Activated CD8-positive, alpha-beta T cell treated with anti-CD3 and anti-CD28 coated beads for 36 hours (primary cell): ENCODE results near the gene SPATA6. TPM values are rescaled to one million over a fixed set of nuclear protein-coding genes. Genes with fewer than 3 reads are reported as not detected.

Experiments
- ATAC-seq: fragments of 200-7000 bp; cut with Tn5 transposase; one replicate; pipeline ENCODE4 v1.10.0; 2021; ENCODE audit warnings: mild to moderate bottlenecking, moderate library complexity
- CTCF ChIA-PET: fragments of 350-600 bp; sonication (Branson Sonifier 250); formaldehyde crosslinking; loops from one replicate; lab custom pipeline; 2021; ENCODE audit warnings: antibody characterized with exemption; lab: Charles Lee
- POLR2A ChIA-PET: fragments of 350-600 bp; sonication (Branson Sonifier 250); formaldehyde crosslinking; loops from one replicate; lab custom pipeline; 2021; ENCODE audit warnings: antibody characterized with exemption; lab: Charles Lee
- DNase-seq: peaks from one replicate; pipeline ENCODE4 v3.0.0-alpha.2; 2020
- H3K27ac Mint-ChIP-seq: one replicate; pipeline ENCODE4 v1.8.0; 2021; ENCODE audit warnings: mild to moderate bottlenecking, mixed read lengths
- H3K27me3 Mint-ChIP-seq: one replicate; pipeline ENCODE4 v1.8.0; 2021; ENCODE audit warnings: mixed read lengths
- H3K36me3 Mint-ChIP-seq: one replicate; pipeline ENCODE4 v1.8.0; 2021; ENCODE audit warnings: low read depth, mixed read lengths
- H3K4me1 Mint-ChIP-seq: one replicate; pipeline ENCODE4 v1.8.0; 2021; ENCODE audit warnings: low read depth, mixed read lengths
- H3K4me3 Mint-ChIP-seq: one replicate; pipeline ENCODE4 v1.8.0; 2021; ENCODE audit warnings: mild to moderate bottlenecking, moderate library complexity, mixed read lengths
- H3K9me3 Mint-ChIP-seq: one replicate; pipeline ENCODE4 v1.8.0; 2021; ENCODE audit warnings: mixed read lengths
- intact Hi-C: fragments of 100-400 bp; cut with micrococcal nuclease; formaldehyde crosslinking; loops from one replicate; pipeline ENCODE4 v1.10.0; 2022
- total RNA-seq, 2 experiments: library from RNA; stranded (reverse); gene quantifications; one replicate each; pipeline ENCODE4 v1.2.3, GENCODE V29; 2021
- TF ChIP-seq, protein P1 (sequence below): fragments of 200-600 bp; IDR thresholded peaks from one replicate; pipeline ENCODE4 v1.8.0; 2022; ENCODE audit warnings: antibody characterized with exemption, mild to moderate bottlenecking

Gene SPATA6
- total RNA-seq, 2 experiments from 2014 or later: 1.4 to 1.7 TPM

DNA sequence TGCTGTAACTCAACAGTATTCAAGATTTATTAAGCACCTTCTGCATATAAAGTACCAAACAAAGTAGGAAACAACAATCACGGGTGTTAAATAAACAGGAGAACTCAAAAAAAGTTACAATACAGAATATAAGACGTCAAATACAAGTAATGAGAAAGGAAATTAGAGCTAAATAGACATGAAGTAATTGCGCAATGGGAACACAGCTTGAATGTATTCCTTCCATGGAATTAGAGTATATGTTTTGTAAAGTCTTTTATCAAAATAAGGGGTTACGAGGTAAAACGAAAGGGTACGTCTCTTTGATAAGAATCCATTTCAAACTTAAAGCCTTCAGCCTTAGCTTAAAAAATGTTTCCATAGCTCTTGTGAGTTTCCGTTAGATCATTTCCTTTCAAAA, 109.1 kb downstream of the SPATA6 start:
- no peak for ATAC-seq
- POLR2A ChIA-PET: no interaction called here
- Mint-ChIP-seq H3K36me3 (no peaks in the 10 kb centered on the region), H3K9me3 (peaks cover 4% of the 10 kb centered on the region), H3K27me3 (no peaks in the 10 kb centered on the region), H3K4me1 (no peaks in the 10 kb centered on the region), H3K27ac (no peak overlapping the region), H3K4me3 (no peak overlapping the region)
- intact Hi-C loops: no loop called here
- TF ChIP-seq, protein P1, sequence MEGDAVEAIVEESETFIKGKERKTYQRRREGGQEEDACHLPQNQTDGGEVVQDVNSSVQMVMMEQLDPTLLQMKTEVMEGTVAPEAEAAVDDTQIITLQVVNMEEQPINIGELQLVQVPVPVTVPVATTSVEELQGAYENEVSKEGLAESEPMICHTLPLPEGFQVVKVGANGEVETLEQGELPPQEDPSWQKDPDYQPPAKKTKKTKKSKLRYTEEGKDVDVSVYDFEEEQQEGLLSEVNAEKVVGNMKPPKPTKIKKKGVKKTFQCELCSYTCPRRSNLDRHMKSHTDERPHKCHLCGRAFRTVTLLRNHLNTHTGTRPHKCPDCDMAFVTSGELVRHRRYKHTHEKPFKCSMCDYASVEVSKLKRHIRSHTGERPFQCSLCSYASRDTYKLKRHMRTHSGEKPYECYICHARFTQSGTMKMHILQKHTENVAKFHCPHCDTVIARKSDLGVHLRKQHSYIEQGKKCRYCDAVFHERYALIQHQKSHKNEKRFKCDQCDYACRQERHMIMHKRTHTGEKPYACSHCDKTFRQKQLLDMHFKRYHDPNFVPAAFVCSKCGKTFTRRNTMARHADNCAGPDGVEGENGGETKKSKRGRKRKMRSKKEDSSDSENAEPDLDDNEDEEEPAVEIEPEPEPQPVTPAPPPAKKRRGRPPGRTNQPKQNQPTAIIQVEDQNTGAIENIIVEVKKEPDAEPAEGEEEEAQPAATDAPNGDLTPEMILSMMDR: no peak
- DNase-seq: no peak
- CTCF ChIA-PET: no interaction called here

- H3K9me3 Mint-ChIP-seq: no peaks in the 10 kb centered on the region
- no peak overlapping the region for H3K27ac Mint-ChIP-seq
- POLR2A ChIA-PET: no interaction called here
- intact Hi-C loops: no loop called here
- TF ChIP-seq, protein P1: no peak
- H3K4me1 Mint-ChIP-seq: no peaks in the 10 kb centered on the region
- H3K4me3 Mint-ChIP-seq: no peak overlapping the region
- H3K36me3 Mint-ChIP-seq: no peaks in the 10 kb centered on the region
- ATAC-seq (no peak), DNase-seq (no peak)
- H3K27me3 Mint-ChIP-seq: no peaks in the 10 kb centered on the region
- CTCF ChIA-PET: interaction anchor here (1.6 kb wide), 1 partner anchor 9 kb away, joined by 4 read pairs; no protein-coding TSS in a partner anchor
Measured at GRCh38 chr1:48356901-48357300, 115.1 kb downstream of the SPATA6 start.

DNA sequence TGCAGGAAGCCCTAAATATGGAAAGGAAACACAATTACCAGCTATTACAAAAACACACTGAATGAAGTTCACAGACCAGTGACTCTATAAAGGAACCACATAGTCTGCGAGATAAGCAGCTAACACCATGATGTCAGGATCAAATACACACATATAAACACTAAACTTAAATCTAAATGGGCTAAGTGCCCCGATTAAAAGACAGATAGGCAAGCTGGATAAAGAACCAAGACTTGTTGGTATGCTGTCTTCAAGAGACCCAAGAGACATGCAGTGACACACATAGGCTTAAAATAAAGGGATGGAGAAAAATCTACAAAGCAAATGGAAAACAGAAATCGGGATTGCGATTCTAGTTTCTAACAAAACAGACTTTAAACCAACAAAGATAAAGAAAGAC, 127.6 kb downstream of the SPATA6 start:
- intact Hi-C loops: no loop called here
- H3K4me3 Mint-ChIP-seq: no peak overlapping the region
- H3K4me1 Mint-ChIP-seq: no peaks in the 10 kb centered on the region
- H3K27me3 Mint-ChIP-seq: no peaks in the 10 kb centered on the region
- DNase-seq (no peak), ATAC-seq (no peak)
- ChIA-PET CTCF (no interaction called here), POLR2A (no interaction called here)
- peaks cover 15% of the 10 kb centered on the region for H3K9me3 Mint-ChIP-seq
- H3K27ac Mint-ChIP-seq: no peak overlapping the region
- H3K36me3 Mint-ChIP-seq: no peaks in the 10 kb centered on the region
- TF ChIP-seq, protein P1: no peak

GRCh38 chr1:48341221-48341620, 130.8 kb downstream of the SPATA6 start:
- ChIA-PET CTCF (no interaction called here), POLR2A (no interaction called here)
- TF ChIP-seq, protein P1: no peak
- no peak for DNase-seq
- H3K4me3 Mint-ChIP-seq: no peak overlapping the region
- no peak overlapping the region for H3K27ac Mint-ChIP-seq
- H3K27me3 Mint-ChIP-seq: peaks cover 2% of the 10 kb centered on the region
- ATAC-seq: no peak
- intact Hi-C loops: no loop called here
- H3K4me1 Mint-ChIP-seq: no peaks in the 10 kb centered on the region
- peaks cover 15% of the 10 kb centered on the region for H3K9me3 Mint-ChIP-seq
- no peaks in the 10 kb centered on the region for H3K36me3 Mint-ChIP-seq

- intact Hi-C loops: no loop called here
- TF ChIP-seq, protein P1: no peak
- H3K9me3 Mint-ChIP-seq: peaks cover 4% of the 10 kb centered on the region
Measured at GRCh38 chr1:48338257-48338656, 133.7 kb downstream of the SPATA6 start.

More at GRCh38 chr1:48338257-48338656, 133.7 kb downstream of the SPATA6 start:
- ATAC-seq (no peak), DNase-seq (no peak)
- no peaks in the 10 kb centered on the region for H3K4me1 Mint-ChIP-seq
- no peak overlapping the region for H3K27ac Mint-ChIP-seq
- CTCF ChIA-PET: no interaction called here
- H3K27me3 Mint-ChIP-seq: peaks cover 2% of the 10 kb centered on the region
- no peak overlapping the region for H3K4me3 Mint-ChIP-seq
- POLR2A ChIA-PET: no interaction called here
- H3K36me3 Mint-ChIP-seq: peaks cover 1% of the 10 kb centered on the region
